Mammary epithelial cell (primary cell): Measurements from ENCODE around the gene SBNO2.

Source experiments
- CTCF ChIP-seq, 2 donors: IDR thresholded peaks in 1 of 2; conservative IDR thresholded peaks in 1 of 2; 2 replicates each; pipeline ENCODE4 v1.5.1; 2011 to 2012; ENCODE audit warnings: inconsistent platforms in 2 of 2, low read length in 2 of 2, mild to moderate bottlenecking in 2 of 2, control low read depth in 1 of 2, low read depth in 1 of 2; ENCODE audit not compliant: insufficient read depth in 1 of 2; ENCODE audit errors: extremely low read depth in 1 of 2
- EZH2 ChIP-seq: IDR thresholded peaks from 2 replicates; pipeline ENCODE4 v1.6.1; 2012; ENCODE audit warnings: low read length, inconsistent platforms, borderline replicate concordance

DNA sequence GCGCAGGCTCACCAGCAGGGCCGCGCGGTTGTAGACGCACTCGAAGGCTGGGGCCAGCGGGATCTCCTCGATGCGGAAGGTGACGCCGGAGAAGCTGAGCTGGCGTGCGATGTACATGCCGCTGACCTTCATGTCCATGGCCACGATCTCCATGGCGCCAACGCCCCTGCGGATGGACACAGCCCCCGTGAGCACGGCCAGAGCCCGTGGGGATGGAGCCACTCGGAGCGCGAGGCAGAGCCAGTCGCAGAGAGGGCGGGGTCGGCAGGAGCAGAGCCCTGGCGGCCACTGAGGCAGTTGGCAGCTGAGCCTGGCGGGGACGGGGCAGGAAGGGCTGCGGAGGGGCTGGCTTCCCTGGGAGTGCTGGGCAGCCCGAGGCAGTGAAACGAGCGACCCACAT, 55.1 kb downstream of the SBNO2 start:
- TF ChIP-seq CTCF (conservative IDR thresholded peaks at IDR 0.05 in 1 of 2, IDR thresholded peaks at IDR 0.05 in 1 of 2; ENCODE audit: extremely low read depth in 1 of 2, insufficient read depth in 1 of 2, low read depth in 1 of 2, low read length in 2 of 2) (no peak), EZH2 (no peak)
